ENCODE results near the gene PSMA6.

DNA sequence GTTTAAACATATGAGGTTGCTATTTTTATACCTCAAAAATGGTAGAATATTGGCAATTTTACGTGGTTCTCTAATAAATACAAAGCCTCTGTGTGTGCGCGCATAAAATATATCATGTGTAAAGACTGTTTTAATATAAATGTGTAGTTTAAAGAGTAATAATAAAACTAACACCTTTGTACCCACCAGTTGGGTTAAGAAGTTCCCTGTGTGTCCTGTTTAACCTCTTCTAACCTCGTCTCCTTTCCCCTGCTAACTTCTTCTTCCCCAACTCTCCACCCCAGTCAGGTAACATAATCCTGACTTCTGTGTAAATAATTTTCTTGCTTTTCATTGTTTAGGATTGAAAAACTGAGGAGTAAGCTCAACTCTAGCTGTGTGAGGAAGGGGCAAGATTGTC lies 47.6 kb upstream of the PSMA6 start:
- TF ChIP-seq CTCF (IDR thresholded peaks at IDR 0.05): no peak
- no peak for TF ChIP-seq POLR2A (IDR thresholded peaks at IDR 0.05)
- TF ChIP-seq POLR2AphosphoS5 (IDR thresholded peaks at IDR 0.05): no peak
